CD4-positive, alpha-beta T cell treated with Interleukin-15 for 1 hour (primary cell): ENCODE results near the gene IGSF22.
"Not testable (repeated sequence)": the region's sequence is repeated elsewhere in the genome, so short reads cannot be mapped to it uniquely, and the experiment has no call there.

Source experiments
- DNase-seq: peaks from one replicate; pipeline ENCODE4 v3.0.0-alpha.2; 2020

IGSF22 gene

GRCh38 chr11:18681949-18682348 is 44.0 kb downstream of the IGSF22 start:
- DNase-seq = not testable (repeated sequence)

GRCh38 chr11:18677560-18677959 is 48.4 kb downstream of the IGSF22 start:
- DNase-seq = no peak

GRCh38 chr11:18676803-18677202 is 49.2 kb downstream of the IGSF22 start:
- DNase-seq = no peak

- peak; percentile 53 for DNase-seq
These were observed 53.8 kb downstream of the IGSF22 start for GRCh38 chr11:18672209-18672608.

- DNase-seq = no peak
These were observed 54.7 kb downstream of the IGSF22 start for GRCh38 chr11:18671246-18671645.

GRCh38 chr11:18669711-18670110 is 56.3 kb downstream of the IGSF22 start:
- no peak for DNase-seq

GRCh38 chr11:18669219-18669596 is 56.8 kb downstream of the IGSF22 start:
- no peak for DNase-seq

- no peak for DNase-seq
These were observed 57.9 kb downstream of the IGSF22 start for GRCh38 chr11:18668131-18668530.

- DNase-seq = not testable (repeated sequence)
These were observed 60.6 kb downstream of the IGSF22 start for GRCh38 chr11:18665353-18665872.

GRCh38 chr11:18657673-18658072 is 68.3 kb downstream of the IGSF22 start:
- no peak for DNase-seq
